HG02623 (cell line): Measurements from ENCODE around the gene C1QA.
"Not testable (repeated sequence)": the region's sequence is repeated elsewhere in the genome, so short reads cannot be mapped to it uniquely, and the experiment has no call there.

Source experiments
- ATAC-seq: cut with Tn5 transposase; IDR thresholded peaks from one replicate; pipeline ENCODE4 v1.9.1; 2021; ENCODE audit warnings: moderate library complexity; ENCODE audit not compliant: unreplicated experiment

C1QA gene

GRCh38 chr1:22671999-22672398 is 35.6 kb downstream of the C1QA start:
- no peak for ATAC-seq

GRCh38 chr1:22673486-22674409 is 37.3 kb downstream of the C1QA start:
- no peak for ATAC-seq

- ATAC-seq = no peak
Observed at GRCh38 chr1:22674410-22674749, 38.0 kb downstream of the C1QA start.

- not testable (repeated sequence) for ATAC-seq
Observed at GRCh38 chr1:22676151-22676550, 39.7 kb downstream of the C1QA start.

GRCh38 chr1:22676916-22677583 is 40.6 kb downstream of the C1QA start:
- ATAC-seq = no peak

GRCh38 chr1:22677931-22678896 is 41.8 kb downstream of the C1QA start:
- ATAC-seq = no peak

- no peak for ATAC-seq
Observed at GRCh38 chr1:22680726-22681125, 44.3 kb downstream of the C1QA start.

GRCh38 chr1:22681556-22682276 is 45.3 kb downstream of the C1QA start:
- ATAC-seq = no peak

GRCh38 chr1:22683547-22683946 is 47.1 kb downstream of the C1QA start:
- no peak for ATAC-seq

- no peak for ATAC-seq
Observed at GRCh38 chr1:22685591-22686059, 49.2 kb downstream of the C1QA start.

GRCh38 chr1:22687191-22687590 is 50.8 kb downstream of the C1QA start:
- ATAC-seq = no peak

GRCh38 chr1:22688466-22688865 is 52.0 kb downstream of the C1QA start:
- no peak for ATAC-seq
